SK-MEL-5 (cell line): ENCODE measurements around the gene MVD. TPM values are rescaled to one million over a fixed set of nuclear protein-coding genes. Genes with fewer than 3 reads are reported as not detected.

Source experiments
- DNase-seq: peaks from one replicate; pipeline ENCODE4 v3.0.0-alpha.2; 2016; ENCODE audit warnings: low read depth, low spot score
- in situ Hi-C: cut with HindIII; loops from 2 replicates; pipeline ENCODE4 v1.10.0; 2016; ENCODE audit warnings: low sequenced_read_pairs, high pct_unique_total_duplicates, low pct_unique_long_range_greater_than_20kb
- total RNA-seq: library from RNA; depleted of rRNA; stranded (reverse); fragments of >200 nt; shearing (Covaris generic); gene quantifications from 2 replicates; pipeline ENCODE4 v1.2.3, GENCODE V29; 2014

MVD gene
- total RNA-seq, 1 experiment from 2014 or later, result 13.0 TPM

DNA sequence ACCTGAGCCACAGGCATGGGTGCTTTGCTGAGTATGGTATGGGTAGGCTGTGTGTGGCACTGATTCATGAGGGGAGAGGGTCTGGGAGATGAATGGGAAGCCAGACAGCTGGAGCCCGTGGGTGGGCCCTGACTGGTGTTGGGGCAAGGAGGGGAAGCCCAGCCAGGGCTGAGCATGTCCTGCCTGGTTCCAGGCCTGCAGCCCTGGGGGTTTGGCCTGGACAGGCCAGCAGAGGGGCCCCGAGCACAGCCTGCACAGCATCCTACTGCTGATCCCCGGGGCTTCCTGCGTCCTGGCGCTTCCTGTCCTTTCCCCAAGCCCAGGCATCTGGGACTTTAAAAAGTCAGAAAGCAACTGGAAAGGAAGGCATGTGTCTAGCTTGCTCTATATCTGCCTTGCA, 4.6 kb upstream of the MVD start:
- in situ Hi-C loops, result no loop called here
- no peak for DNase-seq

- no peak for DNase-seq
- in situ Hi-C loops, result no loop called here
These were observed 2.7 kb upstream of the MVD start for GRCh38 chr16:88665570-88665969.

GRCh38 chr16:88665148-88665547, 2.3 kb upstream of the MVD start:
- DNase-seq, result no peak

DNA sequence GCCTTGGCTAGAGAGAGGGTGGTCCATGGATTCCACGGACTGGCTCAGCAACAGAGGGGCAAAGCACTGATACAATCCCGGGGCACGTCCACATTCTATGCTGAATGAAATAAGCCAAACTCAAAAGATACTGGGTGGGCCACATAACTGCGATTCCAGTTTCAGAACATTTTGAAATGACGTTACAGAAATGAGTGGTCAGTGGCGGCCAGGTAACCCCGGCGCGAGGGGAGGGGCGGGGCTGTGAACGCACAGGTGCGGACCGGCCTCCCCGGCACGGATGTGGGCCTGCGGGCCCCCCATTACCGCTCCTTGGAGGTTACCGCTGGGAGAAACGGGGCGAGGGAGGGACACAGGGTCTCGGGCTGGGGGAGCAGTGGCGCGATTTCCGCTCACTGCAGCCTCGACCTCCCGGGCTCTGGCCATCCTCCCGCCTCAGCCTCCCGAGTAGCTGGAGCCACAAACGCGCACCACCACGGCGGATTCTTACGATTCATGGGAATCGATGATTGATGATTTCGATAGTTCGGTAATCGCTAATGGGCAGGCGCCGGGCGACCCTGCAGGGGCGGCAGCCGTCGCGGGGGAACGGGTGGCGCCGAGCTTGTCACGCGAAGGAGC, 559 bp downstream of the MVD start:
- in situ Hi-C loops, result no loop called here

More at GRCh38 chr16:88665148-88665547, 2.3 kb upstream of the MVD start:
- in situ Hi-C loops, result no loop called here

DNA sequence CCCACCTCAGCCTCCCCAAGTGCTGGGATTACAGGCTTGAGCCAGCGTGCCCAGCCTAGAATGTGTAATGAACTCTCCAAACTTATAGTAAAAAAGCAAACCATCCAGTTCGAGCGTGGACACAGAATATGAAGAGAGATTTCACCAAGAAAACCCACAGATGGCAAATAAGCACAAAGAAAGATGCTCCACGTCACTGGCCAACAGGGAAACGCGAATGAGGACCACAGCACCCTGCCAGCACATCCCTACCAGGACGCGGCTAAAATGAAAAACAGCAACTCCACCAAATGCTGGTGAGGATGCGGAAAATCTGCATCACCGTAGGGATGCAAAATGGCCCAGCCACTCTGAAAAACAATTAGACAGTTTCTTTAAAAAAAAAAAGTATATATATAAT, 1.4 kb downstream of the MVD start:
- in situ Hi-C loops, result no loop called here
- DNase-seq, result no peak

More for the DNA sequence above, 559 bp downstream of the MVD start:
- no peak for DNase-seq

DNA sequence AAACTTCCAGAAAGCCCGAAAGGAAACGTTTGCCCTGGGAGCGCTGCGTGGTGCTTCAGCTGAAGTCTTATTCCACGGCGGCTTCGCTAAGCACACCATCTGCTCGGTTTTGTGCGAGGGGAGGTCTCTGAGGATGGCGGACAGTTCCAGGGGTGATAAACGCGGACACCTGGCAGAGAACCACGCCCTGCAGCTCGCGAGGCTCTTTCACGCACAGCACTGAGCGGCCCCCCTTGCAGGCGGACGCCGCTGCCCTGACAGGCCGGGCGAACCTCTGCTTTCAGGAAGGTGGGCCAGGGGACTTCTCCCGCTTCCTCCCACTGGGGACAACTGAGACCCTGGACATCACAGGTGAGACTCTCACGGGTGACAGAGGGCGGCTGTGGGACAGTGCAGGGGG, 3.7 kb downstream of the MVD start:
- DNase-seq, result no peak

GRCh38 chr16:88658714-88659113, 4.2 kb downstream of the MVD start:
- in situ Hi-C loops, result no loop called here
- no peak for DNase-seq

More for the DNA sequence above, 3.7 kb downstream of the MVD start:
- in situ Hi-C loops, result no loop called here

DNA sequence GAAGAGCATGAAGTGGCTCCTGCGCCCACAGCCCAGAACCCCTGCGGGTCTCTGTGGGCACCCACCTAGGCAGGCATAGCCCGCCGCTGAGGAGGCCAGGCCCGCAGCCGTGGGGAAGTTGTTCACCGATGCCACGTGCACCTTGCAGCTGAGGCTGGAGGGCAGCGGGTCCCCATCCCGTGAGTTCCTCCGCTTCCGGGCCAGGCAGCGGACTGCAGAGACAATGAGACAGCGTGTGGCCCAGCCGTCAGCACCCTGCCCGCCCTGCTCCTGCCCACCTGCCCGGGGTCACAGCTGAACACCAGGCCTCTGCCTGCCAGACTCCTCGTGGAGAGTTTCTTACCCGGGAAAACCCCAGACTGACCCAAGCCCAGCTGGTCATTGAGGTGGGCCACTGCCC, 5.5 kb downstream of the MVD start:
- in situ Hi-C loops, result no loop called here
- DNase-seq, result no peak

- in situ Hi-C loops, result no loop called here
- DNase-seq, result no peak
These were observed 6.5 kb downstream of the MVD start for GRCh38 chr16:88656291-88656980.

GRCh38 chr16:88655733-88656281, 7.1 kb downstream of the MVD start:
- in situ Hi-C loops, result no loop called here
- no peak for DNase-seq

- in situ Hi-C loops, result no loop called here
- DNase-seq, result no peak
These were observed 7.7 kb downstream of the MVD start for GRCh38 chr16:88655053-88655732.

GRCh38 chr16:88654363-88655052, 8.4 kb downstream of the MVD start:
- in situ Hi-C loops, result no loop called here
- DNase-seq, result no peak

- no peak for DNase-seq
- in situ Hi-C loops, result no loop called here
These were observed 9.1 kb downstream of the MVD start for GRCh38 chr16:88653596-88654362.

GRCh38 chr16:88653101-88653500, 9.8 kb downstream of the MVD start:
- in situ Hi-C loops, result no loop called here
- DNase-seq, result no peak

- DNase-seq, result no peak
- in situ Hi-C loops, result no loop called here
These were observed 10.2 kb downstream of the MVD start for GRCh38 chr16:88652762-88653063.

GRCh38 chr16:88651989-88652761, 10.7 kb downstream of the MVD start:
- no peak for DNase-seq
- in situ Hi-C loops, result no loop called here
